HG03432 (cell line): Measurements from ENCODE around the gene UXT.
"Not testable (repeated sequence)": the region's sequence is repeated elsewhere in the genome, so short reads cannot be mapped to it uniquely, and the experiment has no call there.

Source experiments
- ATAC-seq: cut with Tn5 transposase; IDR thresholded peaks from one replicate; pipeline ENCODE4 v1.9.1; 2021; ENCODE audit warnings: mild to moderate bottlenecking, moderate library complexity; ENCODE audit not compliant: unreplicated experiment

Gene UXT

DNA sequence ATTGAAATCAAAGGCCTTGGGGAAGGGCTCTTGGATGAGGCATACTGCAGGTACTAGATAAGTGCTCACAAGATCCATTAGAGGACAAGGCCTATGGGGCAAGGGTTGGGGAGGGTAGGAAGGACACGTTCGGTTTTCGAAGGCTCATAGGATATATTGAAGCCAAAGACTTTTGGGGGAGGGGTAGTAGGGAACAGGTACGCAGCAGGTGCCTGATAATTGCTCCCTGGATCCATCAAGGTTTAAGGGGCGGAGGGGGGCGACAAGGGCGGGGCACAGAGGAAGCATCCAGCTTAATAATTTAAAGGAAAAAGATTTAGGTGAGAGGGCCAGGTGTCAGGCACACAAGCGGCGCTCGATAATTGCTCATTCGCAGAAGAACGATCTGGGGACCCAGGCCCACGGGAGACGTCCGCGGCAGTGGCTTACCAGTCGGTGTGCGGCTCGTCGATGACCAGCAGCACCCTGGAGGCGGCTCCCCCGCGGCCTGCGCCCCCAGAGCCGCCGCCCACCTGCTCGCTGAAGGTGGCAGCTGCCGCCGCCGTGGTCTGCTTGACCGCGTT is 40.0 kb downstream of the UXT start:
- no peak for ATAC-seq

GRCh38 chrX:47614618-47615017 is 44.4 kb downstream of the UXT start:
- ATAC-seq, result no peak

- no peak for ATAC-seq
Observed at GRCh38 chrX:47613082-47613481, 45.9 kb downstream of the UXT start.

DNA sequence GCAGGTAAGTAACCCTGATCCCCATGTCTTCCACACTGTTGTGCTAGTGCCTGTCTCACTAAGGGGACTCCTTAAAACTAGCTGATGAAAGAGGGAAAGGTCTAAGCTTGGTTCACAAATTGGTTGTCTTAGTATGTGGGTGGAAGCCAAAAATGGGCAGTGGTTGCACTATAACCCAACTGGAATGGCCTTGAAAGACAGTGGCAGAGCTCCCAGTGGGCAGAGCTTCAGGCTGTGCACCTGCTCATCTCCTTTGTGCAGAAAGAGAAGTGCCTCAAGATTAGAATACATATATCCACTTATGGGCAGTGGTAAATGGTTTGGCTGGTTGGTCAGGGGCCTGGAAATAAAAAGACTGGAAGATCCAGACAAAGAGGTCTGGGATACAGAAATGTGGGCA is 46.6 kb downstream of the UXT start:
- no peak for ATAC-seq

DNA sequence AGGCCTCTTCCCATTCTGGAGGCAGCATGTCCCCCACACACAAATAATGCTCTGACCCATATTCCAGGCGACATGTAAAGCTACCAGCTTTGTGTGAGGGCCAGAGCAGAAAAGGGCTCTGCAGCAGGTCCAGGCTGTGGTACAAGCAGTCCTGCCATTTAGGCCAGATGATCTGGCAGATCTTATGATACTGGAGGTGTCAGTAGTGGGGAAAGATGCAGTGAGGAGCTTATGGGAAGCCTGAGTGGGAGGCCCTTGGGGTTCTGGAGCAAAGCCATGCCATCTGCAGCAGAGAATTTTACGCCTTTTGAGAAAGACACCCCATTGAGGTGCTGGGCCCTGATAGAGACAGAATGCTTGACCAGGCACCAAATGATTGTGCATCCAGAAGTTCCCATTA is 47.1 kb downstream of the UXT start:
- ATAC-seq, result no peak

GRCh38 chrX:47611489-47611888 is 47.5 kb downstream of the UXT start:
- no peak for ATAC-seq

DNA sequence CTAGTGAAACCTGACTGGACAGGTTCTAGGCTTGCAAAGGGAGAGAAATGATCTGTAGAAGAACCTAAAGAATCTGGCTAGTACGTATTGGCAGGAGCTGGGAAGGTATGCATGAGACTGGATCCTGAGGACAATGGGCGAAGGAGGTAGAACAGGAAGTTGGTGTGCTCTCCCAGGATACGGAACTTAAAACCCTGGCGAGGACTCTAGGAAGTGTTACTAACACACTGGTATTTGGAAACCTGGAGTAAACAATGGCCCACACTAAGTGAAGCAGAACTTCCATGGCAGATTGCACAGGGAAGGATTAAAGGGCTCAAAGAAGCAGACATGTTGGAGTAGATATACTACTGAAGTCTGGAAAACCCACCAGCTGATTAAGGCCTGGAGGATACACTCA is 48.5 kb downstream of the UXT start:
- ATAC-seq, result no peak

DNA sequence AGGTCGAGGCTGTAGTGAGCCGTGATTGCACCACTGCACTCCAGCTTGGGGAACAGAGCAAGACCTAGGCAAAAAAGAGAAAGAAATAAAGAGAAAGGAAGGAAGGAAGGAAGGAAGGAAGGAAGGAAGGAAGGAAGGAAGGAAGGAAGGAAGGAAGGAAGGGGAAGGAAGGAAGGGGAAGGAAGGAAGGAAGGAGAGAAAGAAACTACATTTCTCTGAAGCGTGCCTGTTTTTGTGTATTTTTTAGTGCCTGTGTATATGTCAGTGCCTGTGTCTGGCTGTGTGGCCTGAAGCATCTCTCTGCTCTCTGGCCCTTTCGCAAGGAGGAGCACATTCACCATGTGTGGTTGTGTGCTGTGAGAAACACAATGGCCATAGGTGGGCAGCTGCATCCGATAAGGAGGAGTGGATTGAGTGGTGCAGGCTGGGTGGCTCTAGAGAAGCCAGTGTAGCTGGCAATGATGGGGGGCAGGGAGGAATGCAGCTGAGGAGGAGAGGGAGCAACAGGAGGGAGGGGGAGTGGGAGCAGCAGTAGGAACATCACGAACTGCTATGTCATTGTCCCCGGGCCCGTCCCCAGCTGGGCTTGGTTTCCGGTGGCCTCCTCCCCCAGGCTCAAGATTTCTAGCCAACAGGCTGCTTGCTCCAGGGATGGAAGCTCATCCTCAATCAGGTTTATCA is 50.7 kb downstream of the UXT start:
- no peak for ATAC-seq

GRCh38 chrX:47607091-47607490 is 51.9 kb downstream of the UXT start:
- ATAC-seq, result no peak

GRCh38 chrX:47605024-47605423 is 54.0 kb downstream of the UXT start:
- ATAC-seq, result no peak

- ATAC-seq, result not testable (repeated sequence)
Observed at GRCh38 chrX:47603125-47603524, 55.9 kb downstream of the UXT start.
